H1 (cell line): ENCODE data around the gene UHRF2. TPM values are rescaled to one million over a fixed set of nuclear protein-coding genes. Genes with fewer than 3 reads are reported as not detected.

Source experiments
- CTCF ChIA-PET: fragments of 300-600 bp; sonication (Branson Sonifier 250); formaldehyde crosslinking; loops from one replicate; lab custom pipeline; 2021; ENCODE audit not compliant: partially characterized antibody; lab: Charles Lee
- POLR2A ChIA-PET: fragments of 300-600 bp; sonication (Branson Sonifier 250); formaldehyde crosslinking; loops from one replicate; lab custom pipeline; 2021; ENCODE audit warnings: inconsistent platforms; ENCODE audit not compliant: partially characterized antibody; lab: Charles Lee
- DNase-seq, 2 experiments: peaks; one replicate each; pipeline versions ENCODE4 v3.0.0 to v3.0.0-alpha.2; 2010 to 2022; ENCODE audit warnings: low spot score in 2 of 2, low read depth in 1 of 2, mixed read lengths in 1 of 2
- FAIRE-seq: peaks from 2 replicates; lab custom pipeline; 2011; peaks lifted over from hg19 to GRCh38; lab: Jason Lieb, UNC
- H2AFZ ChIP-seq: 2 replicates; pipeline ENCODE4 v1.8.1; 2012; ENCODE audit warnings: low read length, inconsistent platforms
- H2AK5ac ChIP-seq: 2 replicates; pipeline ENCODE4 v1.6.1; 2013; ENCODE audit warnings: low read depth, low read length
- H2BK120ac ChIP-seq: replicated peaks from 2 replicates; pipeline ENCODE3; 2013; ENCODE audit warnings: low read depth, low read length, inconsistent platforms
- H2BK12ac ChIP-seq: 2 replicates; pipeline ENCODE4 v1.6.1; 2013; ENCODE audit warnings: low read depth, low read length
- H2BK15ac ChIP-seq: 2 replicates; pipeline ENCODE4 v1.6.1; 2013; ENCODE audit warnings: low read length
- H2BK20ac ChIP-seq: 2 replicates; pipeline ENCODE4 v1.6.1; 2013; ENCODE audit warnings: low read length
- H2BK5ac ChIP-seq: 2 replicates; pipeline ENCODE4 v1.6.1; 2013; ENCODE audit warnings: low read depth, low read length
- H3K14ac ChIP-seq: 2 replicates; pipeline ENCODE4 v1.6.1; 2013; ENCODE audit warnings: inconsistent platforms; ENCODE audit not compliant: insufficient read length
- H3K18ac ChIP-seq: 2 replicates; pipeline ENCODE4 v1.6.1; 2013; ENCODE audit warnings: low read length; ENCODE audit errors: extremely low read depth
- H3K23ac ChIP-seq: 2 replicates; pipeline ENCODE4 v1.6.1; 2013; ENCODE audit warnings: inconsistent platforms; ENCODE audit not compliant: insufficient read length
- H3K23me2 ChIP-seq: 2 replicates; pipeline ENCODE4 v1.6.1; 2013; ENCODE audit warnings: low read depth, low read length
- H3K27ac ChIP-seq: 2 replicates; pipeline ENCODE4 v1.6.1; 2011; ENCODE audit warnings: low read depth, low read length, inconsistent platforms
- H3K27me3 ChIP-seq, 4 experiments: replicated peaks in 1 of 4; 1 replicate in 1 of 4; 2 replicates in 3 of 4; pipeline versions ENCODE4 v1.6.1 to v1.8.1; 2011 to 2013; ENCODE audit warnings: low read length in 3 of 4, mild to moderate bottlenecking in 3 of 4, inconsistent platforms in 2 of 4, mixed read lengths in 2 of 4, moderate library complexity in 1 of 4; ENCODE audit not compliant: control insufficient read depth in 3 of 4, insufficient read depth in 3 of 4; ENCODE audit errors: extremely low read depth in 1 of 4
- H3K36me3 ChIP-seq, 4 experiments: 2 replicates each; pipeline versions ENCODE4 v1.6.1 to v1.8.1; 2011 to 2013; ENCODE audit warnings: mild to moderate bottlenecking in 4 of 4, low read length in 3 of 4, moderate library complexity in 2 of 4, control low read depth in 1 of 4, inconsistent platforms in 1 of 4; ENCODE audit not compliant: insufficient read depth in 4 of 4, control insufficient read depth in 2 of 4
- H3K4ac ChIP-seq: replicated peaks from 2 replicates; pipeline ENCODE3; 2013; ENCODE audit warnings: low read length, low read depth, mixed read lengths, inconsistent platforms; ENCODE audit not compliant: insufficient read length
- H3K4me1 ChIP-seq, 4 experiments: replicated peaks in 1 of 4; 1 replicate in 1 of 4; 2 replicates in 3 of 4; pipeline versions ENCODE4 v1.6.1 to v1.8.1; 2011 to 2013; ENCODE audit warnings: low read length in 3 of 4, inconsistent platforms in 2 of 4, mixed read lengths in 1 of 4; ENCODE audit not compliant: insufficient read depth in 4 of 4, control insufficient read depth in 3 of 4
- H3K4me2 ChIP-seq, 2 experiments: 2 replicates each; pipeline versions ENCODE4 v1.6.1 to v1.8.1; 2011 to 2013; ENCODE audit warnings: low read depth in 2 of 2, low read length in 2 of 2, control low read depth in 1 of 2, inconsistent platforms in 1 of 2, mild to moderate bottlenecking in 1 of 2; ENCODE audit not compliant: insufficient read depth in 1 of 2
- H3K4me3 ChIP-seq, 4 experiments: fragments of 200-600, 300-600 bp in 1 of 4; sonication (generic), shearing (Covaris generic), sonication (Bioruptor Twin) in 1 of 4; 2 replicates each; pipeline versions ENCODE4 v1.5.1 to v1.8.1; 2011 to 2016; ENCODE audit warnings: low read length in 4 of 4, low read depth in 3 of 4, control low read depth in 2 of 4, inconsistent platforms in 2 of 4, mild to moderate bottlenecking in 2 of 4, mixed read lengths in 1 of 4, moderate library complexity in 1 of 4; ENCODE audit not compliant: insufficient read depth in 2 of 4; ENCODE audit errors: extremely low read depth in 1 of 4
- H3K56ac ChIP-seq: replicated peaks from 2 replicates; pipeline ENCODE3; 2013; ENCODE audit warnings: low read depth, mild to moderate bottlenecking, mixed read lengths, low read length, inconsistent platforms; ENCODE audit not compliant: insufficient read length
- H3K79me1 ChIP-seq: 2 replicates; pipeline ENCODE4 v1.6.1; 2013; ENCODE audit warnings: low read depth, low read length, control low read depth
- H3K79me2 ChIP-seq, 2 experiments: 2 replicates each; pipeline versions ENCODE4 v1.6.1 to v1.8.1; 2012 to 2013; ENCODE audit warnings: low read length in 2 of 2, mild to moderate bottlenecking in 2 of 2, inconsistent platforms in 1 of 2; ENCODE audit not compliant: insufficient read depth in 2 of 2, control insufficient read depth in 1 of 2
- H3K9ac ChIP-seq, 4 experiments: replicated peaks in 1 of 4; 1 replicate in 1 of 4; 2 replicates in 3 of 4; pipeline versions ENCODE4 v1.6.1 to v1.8.1; 2011 to 2013; ENCODE audit warnings: low read depth in 3 of 4, low read length in 3 of 4, control low read depth in 2 of 4, mild to moderate bottlenecking in 2 of 4, moderate library complexity in 2 of 4, inconsistent platforms in 1 of 4; ENCODE audit errors: extremely low read depth in 1 of 4
- H3K9me3 ChIP-seq, 2 experiments: 2 replicates each; pipeline versions ENCODE4 v1.6.1 to v1.8.1; 2012 to 2013; ENCODE audit warnings: mild to moderate bottlenecking in 2 of 2, moderate library complexity in 2 of 2, control low read depth in 1 of 2, inconsistent platforms in 1 of 2, low read depth in 1 of 2, low read length in 1 of 2, mixed read lengths in 1 of 2; ENCODE audit not compliant: insufficient read depth in 2 of 2
- H4K20me1 ChIP-seq, 2 experiments: replicated peaks in 1 of 2; 2 replicates each; pipeline versions ENCODE3 to v1.8.1; 2011 to 2013; ENCODE audit warnings: inconsistent platforms in 2 of 2, low read length in 2 of 2, mild to moderate bottlenecking in 1 of 2; ENCODE audit not compliant: insufficient read depth in 2 of 2, control insufficient read depth in 1 of 2
- H4K5ac ChIP-seq: 2 replicates; pipeline ENCODE4 v1.6.1; 2013; ENCODE audit warnings: low read length, low read depth, mixed read lengths, inconsistent platforms; ENCODE audit not compliant: insufficient read length
- H4K8ac ChIP-seq: 2 replicates; pipeline ENCODE4 v1.8.0; 2013; ENCODE audit warnings: mild to moderate bottlenecking, moderate library complexity, low read length, inconsistent platforms; ENCODE audit not compliant: insufficient read depth; ENCODE audit errors: extremely low read depth
- H4K91ac ChIP-seq: replicated peaks from 2 replicates; pipeline ENCODE3; 2013; ENCODE audit warnings: low read length, mixed read lengths, inconsistent platforms; ENCODE audit not compliant: insufficient read length
- CHD1 ChIP-seq: IDR thresholded peaks from 2 replicates; pipeline ENCODE4 v1.6.1; 2012; ENCODE audit warnings: low read depth, low read length, improper control_type of control experiment
- MAFK ChIP-seq: IDR thresholded peaks from 2 replicates; pipeline ENCODE4 v1.6.1; 2012; ENCODE audit warnings: low read depth, mild to moderate bottlenecking, improper control_type of control experiment, low read length
- WGBS, 2 experiments: shearing (Covaris generic) in 1 of 2; methylation state at CpG; one replicate each; pipeline versions ENCODE4 v1.1.6 to v1.1.7; 2013 to 2015; ENCODE audit warnings: low lambda C conversion rate in 2 of 2, mixed read lengths in 2 of 2, inconsistent platforms in 1 of 2, low coverage in 1 of 2, missing lambda C conversion rate in 1 of 2; ENCODE audit not compliant: insufficient replicate concordance in 2 of 2, insufficient coverage in 1 of 2, insufficient read length in 1 of 2; ENCODE audit errors: extremely low coverage in 1 of 2, missing lambda C conversion rate in 1 of 2; 5-methylcytosine and 5-hydroxymethylcytosine counted together
- polyA plus RNA-seq, 7 experiments: library from polyadenylated mRNA; depleted of rRNA in 3 of 7; stranded (reverse) in 5 of 7; unstranded in 2 of 7; fragments of >200 nt in 5 of 7; fragments of 200-250 nt in 2 of 7; gene quantifications; 1 replicate in 5 of 7; 2 replicates in 1 of 7; 4 replicates in 1 of 7; pipeline versions ENCODE4 v1.2.1 to v1.2.3, GENCODE V29; 2011 to 2013; ENCODE audit warnings: missing spikeins in 2 of 7, mixed read lengths in 2 of 7
- total RNA-seq: library from RNA; stranded (reverse); fragmentation: NEBNext Ultra II Directional; extraction: Animal tissue kit (Norgen Biotek cat#: 25700); gene quantifications from 2 replicates; pipeline ENCODE4 v1.2.1, GENCODE V29; 2021

UHRF2 gene
- total and polyA plus RNA-seq, 2 of the 8 experiments (the other 6 are each of a cell fraction or from before 2014, with no cell fraction given), result 31.8 to 48.0 TPM

DNA sequence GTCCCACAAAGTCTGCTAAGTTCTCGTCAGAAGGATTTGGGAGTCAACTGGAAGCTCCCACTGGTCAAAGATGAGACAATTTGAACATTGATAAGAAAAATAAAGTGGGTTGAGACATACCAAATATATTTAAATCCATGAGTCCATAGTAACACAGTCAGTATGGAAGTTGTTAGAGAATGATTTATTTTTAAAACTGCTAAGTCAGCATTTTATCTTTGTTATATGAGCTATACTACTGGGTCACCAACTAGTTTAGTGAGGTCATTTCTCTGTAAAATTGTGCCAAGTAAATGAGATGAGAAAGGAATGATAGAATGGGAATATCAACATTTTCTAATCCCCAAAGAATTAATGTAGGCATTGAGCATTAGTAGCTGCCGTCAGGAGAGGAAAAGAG lies 60.2 kb downstream of the UHRF2 start:
- Histone ChIP-seq H3K79me2 (peaks cover 0 to 22% of the 10 kb centered on the region in 2 experiments; a peak in 2 of 4 replicates), H4K91ac (no peak overlapping the region), H3K4me2 (no peak overlapping the region), H3K23ac (no peak overlapping the region), H2BK120ac (no peak overlapping the region), H3K18ac (no peak overlapping the region), H3K79me1 (no peaks in the 10 kb centered on the region), H3K36me3 (peaks cover 0 to 17% (median 1%) of the 10 kb centered on the region in 4 experiments; a peak in 2 of 8 replicates), H3K27ac (no peak overlapping the region), H3K4ac (no peak overlapping the region), H3K27me3 (no peaks in the 10 kb centered on the region), H3K4me3 (no peak overlapping the region), H3K4me1 (no peaks in the 10 kb centered on the region), H2AK5ac (no peak overlapping the region), H3K9me3 (no peaks in the 10 kb centered on the region), H4K5ac (no peak overlapping the region), H3K9ac (no peak overlapping the region), H4K20me1 (peaks cover 0 to 1% of the 10 kb centered on the region in 2 experiments), H2BK5ac (no peak overlapping the region), H2AFZ (no peak overlapping the region), H3K23me2 (no peaks in the 10 kb centered on the region), H3K56ac (no peak overlapping the region), H2BK20ac (no peak overlapping the region), H2BK15ac (no peak overlapping the region), H3K14ac (no peak overlapping the region), H2BK12ac (no peak overlapping the region), H4K8ac (no peak overlapping the region)
- ChIA-PET CTCF (no interaction called here), POLR2A (interaction anchor here (0.6 to 2.0 kb wide), 3 partner anchors 10 to 61 kb away, joined by 3 to 4 read pairs (median 3); no protein-coding TSS in a partner anchor)
- peak; percentile 100 for TF ChIP-seq MAFK
- TF ChIP-seq CHD1, result no peak
- FAIRE-seq (no peak), DNase-seq (no peak)
- 87% methylated on average over 2 of the region's 2 CpGs; no CpG with 5 or more reads in 1 of the 2 experiments for WGBS, 2 experiments
